CD4-positive, alpha-beta T cell treated with Interleukin-17A for 1 hour (primary cell): Measurements from ENCODE around the gene ATP10A.

Experiments
- DNase-seq: peaks from one replicate; pipeline ENCODE4 v3.0.0-alpha.2; 2020

The ATP10A gene

DNA sequence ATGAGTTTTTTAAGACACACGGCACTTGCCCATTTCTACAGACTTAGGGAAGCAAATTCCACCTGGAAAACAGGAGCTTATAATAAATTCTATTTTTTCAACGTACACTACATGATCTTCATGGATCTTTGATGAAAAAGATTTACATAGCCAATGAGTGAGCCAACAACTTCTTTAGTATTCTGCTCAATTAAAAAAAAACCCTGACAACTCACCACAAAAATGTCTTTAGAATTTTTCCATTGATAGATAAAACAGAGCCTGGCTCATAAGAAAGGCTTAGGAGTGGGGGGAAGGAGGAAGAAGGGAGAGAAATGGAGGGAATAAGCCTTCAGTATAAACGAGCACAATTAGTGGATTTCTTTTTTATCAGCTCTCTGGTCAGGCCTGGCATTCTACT is 126.7 kb downstream of the ATP10A start:
- no peak for DNase-seq

DNA sequence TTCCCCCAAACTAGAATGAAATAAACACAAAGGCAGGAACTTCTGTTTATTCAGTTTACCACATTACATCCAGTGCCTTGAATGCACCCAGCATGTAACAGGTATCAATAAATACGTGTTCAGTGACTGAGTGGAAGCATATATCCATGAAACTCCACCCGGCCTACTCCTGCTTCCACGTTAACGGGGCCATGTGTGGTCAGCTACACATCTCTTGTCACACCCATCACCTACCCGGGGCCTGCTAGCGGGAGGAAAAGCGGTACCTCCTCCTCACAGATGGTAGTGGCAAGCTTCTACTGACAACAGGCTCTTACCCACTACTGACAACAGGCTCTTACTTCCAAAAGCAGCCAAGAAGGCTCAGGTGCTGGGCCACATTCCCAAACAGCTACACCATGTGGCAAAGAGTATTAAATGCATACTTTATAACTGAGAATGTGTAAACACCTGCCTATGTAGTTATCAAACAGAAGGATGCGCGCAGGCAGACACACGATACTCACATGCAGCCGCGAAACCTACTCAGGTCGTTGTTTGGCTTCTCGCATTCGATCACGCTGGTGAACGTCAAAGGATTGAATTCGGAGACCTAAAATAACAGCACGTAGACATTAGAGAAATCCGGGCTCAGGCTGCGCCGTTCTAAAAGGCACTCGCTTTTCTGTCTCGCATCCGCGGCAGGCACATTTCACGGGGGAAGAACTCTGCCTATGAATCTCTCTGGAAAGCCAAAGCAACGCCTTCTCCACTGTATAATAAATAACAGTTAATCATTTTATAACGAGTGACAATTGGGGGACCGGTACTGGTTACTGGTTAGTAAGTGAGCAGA is 127.4 kb downstream of the ATP10A start:
- no peak for DNase-seq

- DNase-seq: no peak
These were observed 128.3 kb downstream of the ATP10A start for GRCh38 chr15:25734680-25735355.

DNA sequence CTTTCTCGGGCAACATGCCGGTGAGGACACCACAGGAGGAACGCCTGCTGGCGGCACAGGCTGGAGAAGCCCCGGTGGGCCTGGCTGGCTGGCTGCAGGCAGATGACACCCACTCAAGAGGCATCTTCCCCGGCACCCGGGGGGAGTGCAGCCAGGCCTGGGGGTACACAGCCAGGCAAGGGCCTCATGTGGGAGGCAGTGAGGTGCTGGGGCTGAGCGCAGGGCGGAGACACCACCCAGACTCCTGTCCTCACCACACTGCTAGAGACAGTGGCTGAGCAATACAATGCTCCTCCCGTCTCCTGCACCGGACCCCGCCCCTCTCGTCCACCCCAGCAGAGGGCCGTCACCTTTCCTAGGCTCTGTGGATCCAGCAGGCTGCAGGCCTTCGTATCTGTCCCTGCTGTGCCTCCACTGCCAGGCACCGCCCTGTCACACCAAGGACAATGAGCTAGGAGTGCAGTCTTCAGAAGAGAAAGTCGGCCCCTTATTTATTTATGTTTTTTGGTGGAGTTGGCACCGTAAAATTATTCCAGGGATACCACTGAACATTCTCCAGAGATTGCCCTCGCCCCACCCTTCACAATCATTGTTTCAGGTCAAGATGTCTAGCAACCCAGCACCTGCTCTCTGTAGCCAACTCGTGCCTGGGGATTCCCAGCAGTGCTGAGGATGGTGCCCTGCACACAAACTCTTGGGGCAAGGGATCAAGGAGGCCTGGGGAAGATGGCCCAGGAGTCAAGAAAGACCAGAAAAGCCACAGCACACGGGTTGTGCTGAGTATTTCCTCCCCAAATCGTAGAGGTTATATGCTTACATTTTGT is 129.1 kb downstream of the ATP10A start:
- no peak for DNase-seq

DNA sequence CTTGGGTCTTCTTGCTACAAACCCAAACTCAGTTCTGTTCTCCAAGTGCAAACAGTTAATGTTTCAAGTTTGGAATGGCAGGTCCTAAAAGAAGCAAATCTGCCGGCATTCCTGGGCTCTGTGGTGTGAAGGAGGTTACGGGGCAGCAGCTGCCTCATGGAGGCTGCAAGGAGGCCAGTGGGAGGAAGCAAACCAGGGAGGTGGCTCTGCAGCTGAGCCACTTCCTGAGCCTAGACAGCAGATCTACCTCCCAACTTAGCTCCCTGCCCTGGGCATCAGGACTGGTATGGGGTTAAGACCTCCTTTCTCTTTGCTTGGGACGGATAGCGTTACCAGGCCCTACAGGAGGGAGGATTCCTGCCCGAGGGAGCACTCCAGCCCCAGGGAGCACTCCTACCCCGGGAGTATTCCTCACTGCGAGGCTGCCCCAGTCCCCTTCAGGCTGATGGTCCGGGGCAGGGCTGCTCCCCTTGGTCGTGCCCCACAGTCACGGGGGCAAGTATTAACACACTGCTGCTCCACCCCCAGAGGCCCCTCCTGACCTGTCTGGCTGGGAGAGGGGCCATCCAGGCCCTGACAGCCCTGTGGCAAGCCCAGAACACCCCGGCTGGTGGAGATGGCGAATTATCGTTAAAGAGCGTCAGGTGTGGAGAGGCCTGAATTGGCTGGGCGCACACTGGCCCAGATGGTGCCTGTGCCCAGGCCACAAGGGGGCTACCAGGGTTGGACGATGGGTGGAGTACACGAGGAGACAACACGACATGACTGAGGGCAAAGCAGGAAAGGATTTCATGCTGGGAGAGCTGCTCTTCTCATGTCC is 129.9 kb downstream of the ATP10A start:
- DNase-seq: no peak

DNA sequence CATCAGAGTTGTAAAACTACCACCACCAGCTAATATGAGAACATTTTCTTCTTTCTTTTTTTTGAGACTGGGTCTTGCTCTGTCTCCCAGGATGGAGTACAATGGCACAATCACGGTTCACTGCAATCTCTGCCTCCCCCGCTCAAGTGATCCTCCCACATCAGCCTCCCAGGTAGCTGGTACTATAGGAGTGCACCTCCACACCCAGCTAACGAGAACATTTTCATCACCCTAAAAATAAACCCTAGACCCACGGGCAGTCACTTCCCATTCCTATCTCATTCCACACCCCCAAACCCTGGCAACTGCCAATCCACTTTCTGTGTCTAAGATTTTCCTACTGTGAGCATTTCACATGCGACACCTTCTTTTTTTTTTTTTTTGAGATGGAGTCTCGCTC is 130.9 kb downstream of the ATP10A start:
- DNase-seq: no peak

GRCh38 chr15:25731411-25731810 is 131.7 kb downstream of the ATP10A start:
- no peak for DNase-seq

GRCh38 chr15:25730918-25731317 is 132.2 kb downstream of the ATP10A start:
- DNase-seq: no peak

DNA sequence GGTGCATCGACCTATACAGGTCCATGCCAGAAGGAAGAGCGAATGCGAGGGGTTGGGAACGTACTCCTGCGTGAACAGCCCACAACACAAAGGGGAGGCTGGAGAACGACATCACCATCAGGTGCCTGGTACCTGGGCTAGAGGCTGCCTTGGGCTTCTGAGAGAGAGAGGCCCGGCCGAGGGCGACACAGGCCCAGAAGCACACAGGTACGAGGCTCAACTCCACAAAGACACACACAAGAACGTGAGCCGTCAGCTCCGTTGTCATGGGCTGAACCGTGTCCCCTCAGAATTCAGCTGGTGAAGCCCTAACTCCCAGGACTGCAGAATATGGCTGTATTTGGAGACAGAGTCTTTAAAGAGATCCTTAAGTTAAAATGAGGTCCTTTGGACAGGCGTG is 134.3 kb downstream of the ATP10A start:
- no peak for DNase-seq

DNA sequence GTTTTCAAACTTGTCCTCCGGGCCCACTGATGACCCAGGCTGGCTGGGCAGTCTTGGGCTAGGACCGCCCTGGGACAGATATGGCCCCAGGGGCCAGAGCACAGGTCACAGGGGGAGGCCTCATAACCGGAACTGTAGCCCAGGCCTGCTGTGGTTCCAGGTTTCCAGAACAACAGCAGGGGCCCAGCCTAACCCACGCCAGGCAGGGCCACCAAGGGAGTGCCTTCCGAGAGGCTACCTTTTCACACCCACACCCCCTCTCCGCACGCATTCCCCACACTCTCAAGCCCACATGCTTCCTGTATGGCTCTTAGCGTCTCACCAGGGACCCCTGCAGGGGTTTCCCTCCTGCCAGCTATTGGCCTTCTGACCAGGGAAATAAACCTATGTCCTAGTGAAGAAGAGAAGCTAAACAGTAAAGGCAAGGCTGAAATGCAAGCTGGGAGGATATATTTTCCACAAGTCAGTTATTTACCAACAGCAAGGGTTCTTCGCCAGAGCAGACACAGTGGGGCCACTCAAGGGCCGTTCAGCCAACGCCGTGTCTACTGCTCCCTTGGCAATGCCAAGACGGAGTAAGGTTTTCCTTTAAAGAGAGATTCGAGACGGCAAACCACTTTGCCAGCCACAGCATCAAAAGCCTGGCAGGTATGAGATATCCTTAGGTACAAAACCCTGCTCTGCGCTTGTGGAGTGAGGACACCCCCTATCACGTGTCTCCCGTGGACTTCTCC is 135.1 kb downstream of the ATP10A start:
- DNase-seq: no peak

DNA sequence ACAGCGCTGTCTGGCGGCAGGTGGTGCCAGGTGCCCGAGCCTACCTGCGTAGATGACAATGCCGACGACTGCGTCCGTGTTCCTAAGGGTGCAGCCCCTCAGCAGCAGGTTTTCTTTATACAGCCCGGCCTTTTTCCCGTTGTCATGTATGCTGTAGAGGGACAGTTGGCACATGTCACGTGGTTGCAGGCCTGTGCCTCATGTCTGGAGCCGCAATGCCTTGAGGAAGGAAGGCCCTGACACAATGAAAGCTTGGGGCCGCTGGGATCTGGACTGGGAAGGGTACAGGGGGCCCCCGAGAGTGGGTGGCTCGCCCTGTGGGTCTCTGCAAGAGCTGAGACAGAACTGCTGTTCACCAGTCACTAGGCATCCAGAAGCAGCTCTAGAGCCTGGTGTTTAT is 136.0 kb downstream of the ATP10A start:
- no peak for DNase-seq

GRCh38 chr15:25725758-25726157 is 137.4 kb downstream of the ATP10A start:
- no peak for DNase-seq

- DNase-seq: no peak
These were observed 138.2 kb downstream of the ATP10A start for GRCh38 chr15:25724899-25725298.

GRCh38 chr15:25721605-25721955 is 141.5 kb downstream of the ATP10A start:
- DNase-seq: no peak

DNA sequence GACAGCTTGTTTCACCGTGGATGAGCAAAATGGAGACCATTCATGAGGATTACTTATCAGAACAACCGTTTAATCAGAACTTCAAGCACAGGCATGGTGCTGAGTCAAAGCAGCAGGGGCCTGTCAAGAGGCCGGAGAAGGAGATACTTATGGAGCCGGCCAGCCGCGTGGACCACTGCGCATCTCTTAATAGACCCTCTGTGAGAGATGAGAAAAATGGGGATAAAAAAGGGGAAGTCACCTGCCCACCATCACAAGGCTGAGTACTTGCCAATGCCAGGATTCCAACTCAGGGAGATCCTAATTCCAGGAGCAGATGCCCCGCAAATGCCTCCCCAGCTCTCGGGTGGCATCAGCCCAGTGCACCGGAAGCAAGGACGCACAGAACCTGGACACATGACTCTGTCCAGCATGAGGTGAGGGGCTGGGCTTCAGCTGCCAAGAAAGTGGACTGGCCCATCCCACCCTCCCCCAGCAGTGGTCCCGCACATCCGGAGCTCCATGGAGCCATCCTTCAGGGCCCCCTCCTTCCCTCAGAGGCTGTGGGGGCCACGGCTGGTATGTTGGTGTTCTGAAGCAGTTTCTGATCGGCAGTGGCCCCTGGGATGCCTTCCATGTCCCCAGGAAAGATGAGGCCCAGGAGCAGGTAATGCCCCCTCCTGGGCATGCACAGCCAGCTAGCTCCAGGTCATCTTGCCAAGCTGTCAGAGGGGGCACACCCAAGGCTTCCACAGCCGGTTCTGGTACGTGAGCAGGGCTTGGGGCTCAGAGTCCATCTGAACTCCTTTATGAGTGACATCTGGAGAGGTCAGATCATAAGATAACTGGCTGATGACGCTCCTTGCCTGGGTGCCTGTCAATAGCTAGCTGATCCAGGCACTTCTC is 143.8 kb downstream of the ATP10A start:
- no peak for DNase-seq

- DNase-seq: no peak
These were observed 144.5 kb downstream of the ATP10A start for GRCh38 chr15:25718597-25718996.

GRCh38 chr15:25718169-25718536 is 145.0 kb downstream of the ATP10A start:
- DNase-seq: no peak

DNA sequence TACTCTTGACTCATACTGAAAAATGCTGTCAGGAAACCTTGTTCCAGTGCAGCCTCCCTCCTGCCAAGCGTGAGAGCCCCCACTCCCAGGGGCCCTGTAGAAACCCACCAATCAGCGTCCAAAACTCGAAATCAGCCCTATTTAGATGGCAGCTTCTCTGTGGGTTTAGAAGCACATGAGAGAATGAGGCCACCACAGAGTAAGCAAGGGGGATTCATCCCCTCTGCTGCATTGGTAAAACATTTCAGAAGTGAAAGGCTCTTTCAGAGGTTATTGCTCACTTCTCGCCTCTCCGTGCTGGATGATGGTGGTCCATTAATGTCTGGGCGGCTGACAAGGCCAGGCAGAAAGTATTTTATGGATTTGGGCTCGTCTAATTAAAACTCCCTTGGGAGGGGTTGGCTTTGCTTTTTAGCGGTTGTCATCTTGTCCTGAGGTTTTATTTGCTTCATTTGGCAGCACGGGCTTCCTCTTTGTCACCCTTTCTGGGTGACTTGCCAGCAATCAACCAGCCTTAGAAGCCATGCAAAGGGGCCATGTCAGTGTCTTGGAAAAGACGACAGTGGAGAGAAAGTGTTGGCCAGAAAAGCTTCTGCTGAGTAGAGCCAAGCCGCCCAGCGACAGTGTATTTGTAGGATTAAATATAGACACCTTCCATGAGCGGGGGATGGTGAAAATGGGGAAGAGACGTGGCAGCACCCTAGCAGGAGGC is 145.5 kb downstream of the ATP10A start:
- DNase-seq: no peak

GRCh38 chr15:25717127-25717456 is 146.0 kb downstream of the ATP10A start:
- DNase-seq: no peak

DNA sequence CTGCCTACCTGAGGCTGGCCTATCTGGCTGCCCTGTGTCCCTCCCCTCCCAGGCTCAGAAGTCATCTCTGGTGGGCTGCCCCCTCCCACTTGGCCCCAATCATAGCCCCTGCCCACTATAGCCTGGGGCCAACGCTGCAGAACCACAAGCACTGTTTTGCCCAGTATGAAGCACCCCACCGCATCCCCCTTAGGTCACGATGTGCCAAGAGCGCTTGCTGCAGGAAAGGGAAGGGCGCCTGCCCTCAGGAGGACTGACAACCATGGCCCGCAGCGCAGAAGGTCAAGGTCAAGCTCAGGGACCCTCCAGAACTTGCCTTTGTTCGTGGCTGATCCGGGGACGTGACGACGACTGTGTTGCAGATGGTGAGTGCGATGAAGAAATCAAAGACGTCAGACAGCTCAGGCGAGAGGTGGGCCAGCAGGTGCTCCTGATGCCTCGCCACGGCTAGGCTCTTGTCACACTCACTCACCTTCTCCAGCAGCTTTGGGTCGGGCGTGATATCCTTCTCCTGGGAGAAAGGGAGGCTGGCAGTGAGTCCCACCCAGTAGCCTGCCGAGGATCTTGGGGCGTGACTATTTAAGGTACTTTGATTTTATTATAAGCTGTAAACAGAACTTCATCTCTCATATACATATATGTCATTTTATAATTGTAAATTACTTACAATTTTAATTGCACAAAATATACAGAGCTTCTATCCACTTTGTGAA is 146.6 kb downstream of the ATP10A start:
- no peak for DNase-seq
